HG03039 (cell line): Measurements from ENCODE around the gene EMP2.
"Not testable (repeated sequence)": the region's sequence is repeated elsewhere in the genome, so short reads cannot be mapped to it uniquely, and the experiment has no call there.

Experiments
- ATAC-seq: cut with Tn5 transposase; IDR thresholded peaks from one replicate; pipeline ENCODE4 v1.9.1; 2021; ENCODE audit warnings: mild to moderate bottlenecking, moderate library complexity; ENCODE audit not compliant: unreplicated experiment

The EMP2 gene, protein sequence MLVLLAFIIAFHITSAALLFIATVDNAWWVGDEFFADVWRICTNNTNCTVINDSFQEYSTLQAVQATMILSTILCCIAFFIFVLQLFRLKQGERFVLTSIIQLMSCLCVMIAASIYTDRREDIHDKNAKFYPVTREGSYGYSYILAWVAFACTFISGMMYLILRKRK

GRCh38 chr16:10579965-10580882 is at the start of gene EMP2:
EMP2 (minus strand) TSS chr16:10580598; CDS start chr16:10547617, 32,981 bp downstream.
- no peak for ATAC-seq

- ATAC-seq: no peak
Measured at GRCh38 chr16:10629592-10629963, 49.2 kb upstream of the EMP2 start.

DNA sequence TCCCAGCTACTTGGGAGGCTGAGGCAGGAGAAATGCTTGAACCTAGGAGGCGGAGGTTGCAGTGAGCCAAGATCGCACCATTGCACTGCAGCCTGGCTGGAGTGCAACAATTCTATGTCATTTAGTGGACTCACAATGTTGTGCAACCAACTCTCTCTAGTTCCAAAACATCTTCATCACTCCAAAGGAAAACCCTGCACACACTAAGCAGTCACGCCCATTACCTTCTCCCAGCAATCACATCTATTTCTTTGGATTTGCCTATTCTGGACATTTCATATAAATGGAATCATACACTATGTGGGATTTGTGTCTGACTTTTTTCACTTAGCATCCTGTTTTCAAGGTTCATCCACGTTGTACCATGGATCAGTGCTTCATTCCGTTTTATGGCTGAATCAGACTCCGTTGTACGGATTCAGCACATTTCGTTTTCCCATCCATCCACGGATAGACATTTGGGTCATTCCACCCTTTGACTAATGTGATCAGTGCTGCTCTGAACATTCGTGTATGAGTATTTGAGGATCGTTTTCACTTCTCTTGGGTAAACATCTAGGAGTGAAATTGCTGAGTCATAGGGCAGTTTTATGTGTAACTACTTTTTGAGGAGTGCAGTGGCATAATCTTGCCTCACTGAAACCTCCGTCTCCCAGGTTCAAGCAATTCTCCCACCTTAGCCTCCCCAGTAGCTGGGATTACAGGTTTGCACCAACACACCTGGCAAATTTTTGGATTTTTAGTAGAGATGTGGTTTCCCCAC is 45.4 kb upstream of the EMP2 start:
- ATAC-seq: no peak

DNA sequence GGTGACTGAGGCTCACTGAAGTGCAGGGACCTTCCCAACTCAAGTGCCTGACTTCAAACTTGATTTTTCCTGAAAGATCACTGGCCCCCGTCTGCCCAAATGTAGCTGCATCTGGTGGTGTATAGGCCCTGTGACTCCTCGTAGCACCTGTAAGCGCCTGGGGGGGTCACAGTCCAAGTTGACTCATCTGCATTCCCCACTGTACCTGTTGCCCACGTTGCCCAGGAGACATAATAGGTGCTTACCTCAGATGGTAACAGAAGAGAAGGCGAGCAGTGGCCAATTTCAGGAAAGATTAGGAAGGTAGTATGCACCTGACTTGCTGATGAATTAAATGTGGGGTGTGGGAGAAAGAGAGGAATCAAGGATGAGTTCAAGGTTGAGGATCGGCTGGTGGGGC is 44.1 kb upstream of the EMP2 start:
- no peak for ATAC-seq

DNA sequence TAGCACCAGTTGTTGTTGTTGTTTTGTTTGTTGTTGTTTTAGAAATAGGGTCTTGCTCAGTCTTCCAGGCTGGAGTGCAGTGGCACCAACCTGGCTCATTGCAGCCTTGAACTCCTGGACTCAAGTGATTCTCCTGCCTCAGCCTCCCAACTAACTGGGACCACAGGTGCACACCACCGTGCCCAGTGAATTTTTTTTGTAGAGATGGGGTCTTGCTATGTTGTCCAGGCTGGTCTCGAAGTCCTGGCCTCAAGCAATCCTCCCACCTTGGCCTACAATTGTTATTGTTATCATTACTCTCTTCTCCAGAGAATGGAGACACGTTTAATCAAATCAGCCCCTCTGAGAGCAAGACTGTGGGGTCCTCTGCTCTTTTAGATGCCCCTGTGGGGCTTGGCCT is 42.7 kb upstream of the EMP2 start:
- ATAC-seq: no peak

DNA sequence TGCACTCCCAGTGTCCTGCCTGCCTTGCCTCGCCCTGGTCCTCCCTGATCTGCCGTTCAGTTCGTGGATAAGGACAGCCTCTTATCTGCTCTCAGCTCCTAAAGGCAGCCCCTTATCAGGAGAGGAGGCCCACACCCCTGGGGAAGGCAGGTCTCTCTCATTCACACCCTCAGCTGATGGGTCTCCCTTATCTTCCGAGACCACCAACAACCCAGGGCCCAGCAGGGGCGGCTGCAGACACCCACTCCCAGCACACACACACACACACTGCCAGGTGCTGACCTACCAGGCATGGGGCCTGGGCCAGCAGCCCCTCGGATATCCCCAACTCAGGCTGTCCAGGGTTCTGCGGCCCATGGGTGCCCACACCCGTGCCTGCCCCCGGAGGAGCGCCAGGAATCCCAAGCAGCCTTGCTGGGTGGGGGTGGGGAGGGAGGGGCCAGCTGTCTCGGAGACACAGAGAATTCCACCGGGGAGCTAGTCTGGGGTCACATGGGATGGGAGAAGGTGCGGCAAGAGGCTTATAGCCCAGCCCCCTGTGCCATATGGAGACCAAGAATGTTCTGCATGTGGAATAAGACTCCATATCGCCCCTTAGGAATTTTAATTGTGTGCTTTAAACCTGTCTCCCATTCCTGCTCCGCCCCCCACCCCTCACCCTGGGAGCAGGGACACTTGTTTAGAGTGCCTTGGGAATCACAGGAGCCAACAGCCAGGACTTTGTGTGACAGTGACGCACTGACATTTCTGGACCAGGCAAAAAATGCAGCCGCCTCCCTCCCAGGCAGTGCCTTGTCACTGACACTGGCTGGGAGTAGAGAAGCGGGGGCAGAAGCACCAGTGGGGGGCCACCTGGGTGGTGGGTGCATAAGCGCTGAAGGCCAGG is 41.9 kb upstream of the EMP2 start:
- ATAC-seq: no peak

DNA sequence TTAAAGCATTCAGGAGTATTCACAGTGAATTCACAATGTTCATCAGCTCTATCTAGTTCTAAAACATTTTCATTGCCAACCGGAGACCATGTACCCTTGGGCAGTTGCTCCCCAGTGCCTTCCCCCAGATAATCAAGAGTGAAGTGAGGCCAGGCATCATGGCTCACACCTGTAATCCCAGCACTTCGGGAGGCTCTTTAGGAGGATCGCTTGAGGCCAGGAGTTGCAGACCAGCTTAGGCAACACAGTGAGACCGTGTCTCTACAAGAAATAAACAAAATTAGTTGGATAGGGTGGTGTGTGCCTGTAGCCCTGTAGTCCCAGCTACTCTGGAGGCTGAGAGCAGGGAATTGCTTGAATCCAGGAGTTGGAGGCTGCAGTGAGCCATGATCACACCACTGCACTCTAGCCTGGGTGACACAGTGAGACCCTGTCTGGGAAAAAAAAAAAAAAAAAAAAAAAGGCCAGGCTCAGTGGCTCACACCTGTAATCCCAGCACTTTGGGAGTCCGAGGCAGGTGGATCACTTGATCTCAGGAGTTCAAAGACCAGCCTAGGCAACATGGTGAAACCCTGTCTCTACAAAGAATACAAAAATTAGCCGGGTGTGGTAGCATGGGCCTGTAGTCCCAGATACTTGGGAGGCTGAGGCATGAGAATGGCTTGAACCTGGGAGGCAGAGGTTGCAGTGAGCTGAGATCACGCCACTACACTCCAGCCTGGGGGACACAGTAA is 41.0 kb upstream of the EMP2 start:
- not testable (repeated sequence) for ATAC-seq

DNA sequence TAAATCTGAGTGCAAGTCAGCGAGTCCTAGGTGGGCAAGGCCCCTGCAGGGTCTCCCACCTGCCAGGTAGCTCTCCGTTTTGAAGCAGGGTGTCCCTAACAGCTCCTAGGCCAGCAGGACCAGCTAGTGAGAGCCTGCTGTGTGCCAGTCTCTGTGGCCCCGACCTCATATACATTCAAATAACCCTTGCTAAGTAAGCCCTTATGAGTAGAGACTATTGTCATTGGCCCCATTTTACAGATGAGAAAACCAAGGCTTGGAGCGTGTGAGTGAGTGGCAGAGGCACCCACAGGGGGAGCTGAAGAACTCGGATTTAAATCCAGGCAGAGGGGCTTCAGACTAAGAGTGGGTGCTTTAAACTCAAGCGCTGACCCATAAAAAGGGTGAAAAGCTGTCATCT is 39.7 kb upstream of the EMP2 start:
- no peak for ATAC-seq

- no peak for ATAC-seq
Measured at GRCh38 chr16:10619271-10619849, 39.0 kb upstream of the EMP2 start.

DNA sequence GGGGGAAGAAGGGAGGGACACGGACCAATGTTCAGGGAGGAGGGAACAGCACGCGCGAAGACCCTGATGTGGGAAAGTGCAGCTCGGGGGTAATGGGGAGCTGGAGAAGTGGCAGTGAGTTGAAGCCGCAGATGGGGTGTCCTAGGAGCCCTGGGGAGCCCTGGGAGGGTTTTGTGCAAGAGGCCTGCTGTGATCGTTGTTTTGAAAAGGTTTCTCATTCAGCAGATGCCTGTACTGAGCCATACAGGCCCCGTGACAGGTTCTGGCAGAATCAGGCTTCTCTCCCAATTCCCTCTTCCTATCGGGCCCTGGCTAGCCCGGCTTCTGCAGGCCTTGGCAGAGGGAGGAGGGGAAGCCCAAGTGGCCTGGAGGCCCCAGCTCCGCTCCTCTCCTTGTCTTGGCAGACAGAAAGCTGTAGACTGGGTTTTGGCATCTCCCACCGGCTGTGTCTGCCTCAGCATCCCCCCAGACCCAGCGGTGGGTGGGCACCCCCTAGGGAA is 38.4 kb upstream of the EMP2 start:
- ATAC-seq: no peak

DNA sequence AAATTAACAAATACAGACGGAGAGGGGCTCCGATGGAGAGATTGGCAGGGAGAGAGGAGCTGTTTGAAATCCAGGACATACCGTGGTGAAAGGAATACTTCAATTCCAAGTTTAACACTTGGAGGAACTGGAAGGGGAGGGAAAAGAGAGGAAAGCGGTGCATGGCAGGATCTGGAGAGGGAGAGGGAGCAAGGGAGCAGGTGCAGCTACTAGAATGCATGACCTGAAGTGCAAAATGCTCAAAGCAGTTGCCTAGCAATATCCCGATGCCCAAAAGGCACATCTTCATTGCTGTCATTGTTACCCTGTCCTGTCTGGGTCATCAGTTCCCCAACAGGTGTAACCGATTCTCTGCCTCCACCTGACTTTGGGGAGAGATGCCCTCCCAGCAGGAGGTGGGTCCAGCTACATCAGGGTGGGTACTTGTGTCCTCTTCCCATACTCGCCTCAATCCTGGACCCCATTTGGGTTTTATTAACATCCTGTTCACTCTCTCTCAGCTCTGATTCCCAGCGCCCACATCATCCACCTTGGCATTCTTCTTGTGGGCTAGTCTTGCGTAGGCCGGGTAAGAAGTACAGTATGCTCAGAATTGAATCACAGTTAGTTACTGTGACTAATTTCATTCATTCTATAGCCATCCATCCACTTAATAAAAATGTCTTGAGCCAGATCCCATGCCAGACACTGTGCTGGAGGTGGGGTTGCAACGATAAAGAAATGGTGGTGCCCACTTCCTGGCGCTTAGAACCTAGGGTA is 37.4 kb upstream of the EMP2 start:
- ATAC-seq: no peak

- no peak for ATAC-seq
Measured at GRCh38 chr16:10616756-10617640, 36.6 kb upstream of the EMP2 start.

GRCh38 chr16:10616419-10616755 is 36.0 kb upstream of the EMP2 start:
- no peak for ATAC-seq

DNA sequence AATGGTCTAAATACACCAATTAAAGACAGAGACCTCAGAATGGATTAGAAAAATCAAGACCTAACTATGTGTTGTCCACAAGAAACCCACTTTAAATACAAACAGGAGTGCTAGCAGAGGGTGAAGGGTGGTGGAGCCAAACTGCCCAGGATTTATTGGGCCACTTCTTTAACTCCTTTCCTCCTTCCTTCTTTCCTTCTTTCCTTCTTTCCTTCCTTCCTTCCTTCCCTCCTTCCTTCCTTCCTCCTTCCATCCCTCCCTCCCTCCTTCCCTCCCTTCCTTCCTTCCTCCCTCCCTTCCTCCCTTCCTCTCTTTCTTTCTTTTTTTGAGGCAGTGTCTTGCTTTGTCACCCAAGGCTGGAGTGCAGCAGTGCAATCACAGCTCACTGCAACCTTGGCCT is 34.3 kb upstream of the EMP2 start:
- no peak for ATAC-seq

DNA sequence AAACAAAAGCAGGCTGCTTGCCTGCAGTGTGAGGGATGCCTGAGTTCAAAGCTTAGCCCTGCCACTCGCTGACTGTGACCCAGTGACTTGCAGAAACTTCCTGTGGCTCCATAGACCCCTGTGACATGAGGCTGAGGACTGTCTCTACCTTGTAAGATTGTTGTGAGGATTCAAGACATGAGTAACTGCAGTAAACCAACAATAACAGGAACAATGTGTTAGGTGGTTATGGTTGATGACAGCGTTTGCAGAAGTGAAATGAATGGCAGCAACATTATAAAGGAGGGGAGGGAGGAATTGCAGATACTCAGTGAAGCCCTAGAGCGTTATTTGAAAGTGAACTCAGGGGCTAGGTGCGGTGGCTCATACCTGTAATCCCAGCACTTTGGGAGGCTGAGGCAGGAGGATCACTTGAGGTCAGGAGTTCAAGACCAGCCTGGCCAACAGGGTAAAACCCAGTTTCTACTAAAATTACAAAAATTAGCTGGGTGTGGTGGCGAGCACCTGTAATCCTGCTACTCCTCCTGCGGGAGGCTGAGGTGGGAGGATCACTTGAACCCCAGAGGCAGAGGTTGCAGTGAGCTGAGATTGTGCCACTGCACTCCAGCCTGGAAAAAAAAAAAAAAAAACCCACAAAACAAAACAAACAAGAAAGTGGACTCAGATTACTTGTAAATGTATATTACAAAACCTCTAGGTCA is 33.5 kb upstream of the EMP2 start:
- no peak for ATAC-seq

DNA sequence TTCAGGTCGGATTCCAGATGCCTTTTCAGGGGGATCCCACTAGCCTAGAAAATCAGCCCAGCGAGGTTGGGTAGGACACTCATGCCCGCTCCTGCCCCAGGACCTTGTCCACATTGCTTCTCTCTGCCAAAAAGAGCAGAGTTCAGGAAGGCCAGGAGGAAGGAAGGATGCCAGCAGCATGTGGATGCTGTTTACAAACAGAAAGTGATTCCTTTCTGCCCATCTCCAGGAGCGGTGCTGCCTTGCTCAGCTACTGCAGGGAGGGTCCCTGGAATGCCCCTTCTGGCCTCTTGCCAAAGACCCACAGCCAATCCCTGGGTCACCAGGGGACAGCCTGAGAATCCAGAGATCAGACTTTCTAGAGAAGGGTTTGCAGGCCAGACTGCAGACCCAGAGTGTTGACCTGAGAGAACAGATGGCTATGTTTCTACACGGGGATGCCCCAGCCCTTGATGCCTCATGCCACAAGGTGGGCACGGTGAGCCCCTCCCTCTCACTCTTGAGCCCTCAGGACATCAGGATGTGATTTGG is 32.3 kb upstream of the EMP2 start:
- ATAC-seq: no peak

DNA sequence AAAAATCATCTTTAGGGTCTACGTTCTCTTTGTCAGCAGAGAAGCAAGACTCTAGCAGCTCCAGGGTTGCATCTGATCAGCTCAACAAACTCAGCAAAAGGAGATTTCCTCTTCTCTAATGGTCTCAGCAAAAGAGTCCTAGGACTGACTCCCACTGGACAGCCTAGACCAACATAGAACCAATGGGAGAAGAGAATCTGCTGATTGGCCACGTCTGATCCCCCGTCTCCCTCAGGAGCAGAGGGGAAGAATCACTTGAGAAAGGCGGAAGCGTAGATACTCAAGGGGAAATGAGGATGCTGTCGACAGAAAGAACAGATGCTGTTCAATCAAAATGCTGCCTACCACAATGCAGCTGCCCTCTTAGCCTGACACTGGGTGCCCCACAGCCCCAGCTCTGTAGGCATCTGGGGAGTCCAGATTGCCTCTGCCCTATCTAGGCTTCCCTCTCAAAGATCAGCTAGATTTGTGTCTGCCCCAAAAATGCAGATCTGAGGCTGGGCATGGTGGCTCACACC is 31.5 kb upstream of the EMP2 start:
- ATAC-seq: no peak
